DMS79 (cell line): Measurements from ENCODE around the gene CPT1A.

Experiments
- DNase-seq: peaks from one replicate; lab custom pipeline; 2025; lab: John Stamatoyannopoulos, UW

The CPT1A gene

DNA sequence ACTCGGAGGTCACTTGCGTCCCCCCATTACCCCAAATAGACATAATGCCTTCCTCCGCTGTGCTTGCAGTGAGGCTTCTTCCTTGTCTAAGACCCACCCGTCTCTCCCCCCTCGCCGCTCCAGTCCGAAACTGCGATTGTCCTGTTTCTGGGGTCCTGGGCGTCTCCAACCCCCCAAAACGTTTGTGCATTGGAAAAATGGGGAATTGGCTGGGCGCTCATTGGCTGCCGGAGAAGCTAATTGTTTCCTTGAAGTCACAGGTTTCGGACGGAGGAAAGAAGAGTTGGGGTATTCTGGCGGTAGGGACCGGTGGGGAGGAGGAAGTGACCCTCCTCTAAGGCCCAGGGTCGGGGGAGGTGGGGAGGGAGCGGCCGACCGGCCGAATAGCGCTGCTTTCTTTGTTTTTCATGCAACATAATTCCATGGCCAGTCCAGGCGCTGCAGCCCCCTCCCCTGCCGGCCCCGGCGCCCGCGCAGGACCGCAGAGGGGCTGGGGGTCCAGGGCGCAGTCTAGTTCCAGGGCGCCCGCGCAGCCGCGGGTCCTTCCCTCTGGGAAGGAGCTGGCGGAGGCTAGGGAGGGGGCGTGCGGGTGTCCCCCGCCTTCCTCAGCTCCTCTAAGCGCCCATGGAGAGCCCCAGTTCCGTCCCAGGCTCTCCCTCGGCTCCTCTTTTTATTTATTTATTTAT lies 12.7 kb upstream of the CPT1A start:
- no peak for DNase-seq

DNA sequence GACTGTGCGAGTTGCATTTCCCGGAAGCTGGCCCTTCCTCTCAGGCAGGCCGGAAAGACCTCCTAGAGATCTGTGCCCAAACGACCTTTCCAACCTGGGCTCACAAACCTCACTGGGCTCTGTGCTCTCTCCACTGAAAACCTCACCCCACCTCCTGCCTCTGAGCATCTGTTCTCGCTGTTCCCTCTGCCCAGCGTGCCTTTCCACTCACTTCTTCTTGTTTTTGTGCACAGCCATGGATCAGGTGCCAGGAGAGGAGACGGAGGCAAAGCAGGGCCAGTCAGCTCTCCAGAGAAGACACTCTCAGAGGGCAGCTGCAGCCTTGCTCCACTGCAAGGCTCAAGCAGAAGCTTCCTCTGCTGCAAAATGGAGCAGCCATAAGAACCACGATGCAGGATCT lies 10.9 kb upstream of the CPT1A start:
- no peak for DNase-seq

DNA sequence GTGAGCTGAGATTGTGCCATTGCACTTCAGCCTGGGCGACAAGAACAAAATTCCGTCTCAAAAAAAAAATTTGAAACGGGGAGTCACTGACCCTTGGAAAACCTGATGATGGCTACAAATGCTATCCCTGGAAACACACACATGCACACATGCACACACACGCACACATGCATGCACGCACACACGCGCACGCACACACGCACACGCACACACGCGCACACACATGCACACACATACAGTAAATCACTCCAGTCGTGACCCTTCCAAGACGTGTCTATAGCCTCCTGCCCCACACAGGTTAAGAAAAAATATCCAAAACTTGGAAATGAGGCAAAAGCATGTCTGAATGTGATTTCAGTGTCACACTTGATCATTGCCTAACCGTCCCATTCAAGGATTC lies 6.7 kb upstream of the CPT1A start:
- DNase-seq = no peak

DNA sequence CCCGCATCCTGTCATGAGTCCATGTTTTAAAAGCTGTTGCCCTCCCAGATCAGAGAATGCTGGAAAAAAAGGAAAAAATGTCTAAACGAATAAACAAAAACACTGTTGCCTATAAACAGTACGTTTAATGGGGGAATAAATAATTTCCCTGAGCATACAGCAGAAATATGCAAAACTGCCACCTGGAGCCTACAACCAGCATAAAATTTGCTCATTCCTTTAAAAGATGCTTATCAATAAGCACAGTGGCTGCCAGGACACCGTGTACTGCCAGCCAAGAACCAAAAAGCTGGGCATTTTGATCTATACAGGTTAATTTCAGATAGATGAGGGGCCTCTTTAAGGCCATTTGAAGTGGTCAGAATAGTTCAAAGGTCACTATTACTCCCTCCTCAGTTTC lies 5.7 kb upstream of the CPT1A start:
- DNase-seq = no peak

DNA sequence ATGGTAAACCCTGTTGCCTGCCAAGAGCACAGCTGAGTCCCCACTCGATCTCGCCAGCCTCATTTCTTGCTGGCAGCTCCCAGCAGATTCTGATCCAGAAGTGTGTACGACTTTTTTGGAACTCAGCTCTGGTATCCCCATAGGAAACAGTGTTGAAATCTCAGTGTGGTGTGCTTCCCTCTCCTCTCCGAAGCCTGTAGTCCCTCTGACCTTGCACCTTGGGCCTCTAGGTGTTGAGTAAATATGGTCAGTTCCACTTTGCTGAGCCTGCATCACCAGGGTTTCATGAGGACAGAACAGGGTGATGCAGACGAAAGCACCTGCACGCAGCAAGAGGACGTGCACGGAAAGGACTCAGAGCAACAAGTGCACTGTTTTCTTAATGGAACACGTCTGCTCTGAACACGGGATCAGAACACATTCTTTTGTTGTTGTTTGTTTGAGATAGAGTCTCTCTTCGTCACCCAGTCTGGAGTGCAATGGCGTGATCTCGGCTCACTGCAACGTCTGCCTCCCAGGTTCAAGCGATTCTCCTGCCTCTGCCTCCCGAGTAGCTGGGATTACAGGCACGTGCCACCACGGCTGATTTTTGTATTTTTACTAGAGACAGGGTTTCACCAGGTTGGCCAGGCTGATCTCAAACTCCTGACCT lies 3.8 kb upstream of the CPT1A start:
- DNase-seq = no peak

DNA sequence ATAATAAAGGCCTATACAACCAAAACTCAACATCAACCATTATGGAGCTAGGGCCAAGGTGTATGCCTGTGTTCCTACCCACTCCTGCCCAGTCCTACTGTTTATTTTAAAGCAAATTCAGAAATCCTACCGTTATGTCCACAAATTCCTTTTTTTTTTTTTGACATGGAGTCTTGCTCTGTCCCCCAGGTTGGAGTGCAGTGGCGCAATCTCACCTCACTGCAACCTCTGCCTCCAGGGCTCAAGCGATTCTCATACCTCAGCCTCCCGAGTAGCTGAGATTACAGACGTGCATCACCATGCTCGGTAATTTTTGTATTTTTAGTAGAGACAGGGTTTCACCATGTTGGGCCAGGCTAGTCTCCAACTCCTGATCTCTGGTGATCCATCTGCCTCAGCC lies 3.1 kb upstream of the CPT1A start:
- DNase-seq = no peak

DNA sequence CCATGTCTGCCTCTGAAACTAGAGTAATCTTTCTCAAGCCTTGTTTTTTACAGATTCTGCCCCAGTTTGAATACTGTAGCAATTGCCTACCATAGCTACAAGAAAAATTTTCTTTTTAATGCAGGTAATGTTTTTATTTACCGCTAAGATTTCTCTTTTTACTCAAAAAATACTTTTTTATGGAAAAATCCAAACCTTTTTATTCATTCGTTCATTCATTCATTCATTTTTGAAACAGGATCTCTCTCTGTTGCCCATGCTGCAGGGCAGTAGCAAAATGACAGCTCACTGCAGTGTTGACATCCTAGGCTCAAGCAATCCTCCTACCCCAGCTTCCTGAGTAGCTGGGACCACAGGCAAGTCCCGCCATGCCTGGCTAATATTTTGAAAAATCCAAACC lies 2.7 kb upstream of the CPT1A start:
- DNase-seq = no peak

DNA sequence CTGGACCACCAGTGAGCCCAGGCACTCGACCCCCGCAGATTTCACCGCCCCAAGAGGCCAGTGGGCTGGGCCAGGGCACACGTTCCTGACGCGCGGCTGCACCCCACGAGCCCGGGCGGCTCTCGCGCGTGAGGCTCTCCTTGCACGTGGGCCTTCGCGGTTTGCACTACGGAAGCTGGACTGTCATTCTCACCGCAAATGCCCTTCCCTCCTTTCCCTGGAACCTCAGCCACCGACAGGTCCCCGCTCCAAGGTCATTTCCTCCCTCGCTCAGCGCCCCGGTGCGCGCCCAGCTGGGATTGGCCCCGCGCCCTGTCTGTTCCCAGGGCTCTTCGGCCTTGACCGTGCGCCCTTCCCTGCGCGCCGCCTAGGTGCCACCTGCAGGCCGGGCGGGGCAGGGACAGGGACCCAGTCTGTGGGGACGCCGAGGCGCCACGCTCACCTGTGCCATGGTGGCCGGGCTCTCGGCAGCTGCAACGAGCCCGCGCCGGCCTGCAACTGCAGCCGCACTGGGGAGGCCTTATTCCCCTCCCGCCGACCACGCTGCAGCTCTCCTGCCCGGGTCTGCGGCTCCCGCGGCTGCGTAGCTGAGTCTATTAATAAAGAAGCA lies 2.1 kb upstream of the CPT1A start:
- DNase-seq = peak; percentile 88

DNA sequence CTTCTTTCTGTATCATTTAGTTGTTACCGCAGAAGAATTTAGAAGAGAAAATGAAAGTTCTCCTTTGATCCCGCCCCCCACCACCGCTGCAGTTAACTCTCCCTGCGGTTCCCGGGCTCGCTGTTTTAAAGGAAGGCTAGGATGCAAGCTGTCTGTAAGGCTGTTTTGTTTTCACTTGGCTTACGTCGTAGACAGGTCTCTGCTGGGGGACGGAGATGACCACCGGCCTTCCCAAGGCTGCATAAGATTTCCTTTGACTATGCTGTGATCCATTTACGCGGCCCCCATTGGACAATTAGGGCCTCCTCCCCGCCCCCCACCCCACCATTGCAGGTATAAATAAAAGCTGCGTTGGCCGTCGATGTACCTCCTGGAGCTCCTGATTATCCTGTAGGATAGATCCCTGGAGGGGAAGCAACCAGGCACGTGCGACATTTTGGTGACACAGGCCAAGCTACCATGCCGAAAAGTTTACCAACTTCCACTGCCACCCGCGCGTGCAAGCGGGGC lies 1.4 kb upstream of the CPT1A start:
- DNase-seq = peak; percentile 57

DNA sequence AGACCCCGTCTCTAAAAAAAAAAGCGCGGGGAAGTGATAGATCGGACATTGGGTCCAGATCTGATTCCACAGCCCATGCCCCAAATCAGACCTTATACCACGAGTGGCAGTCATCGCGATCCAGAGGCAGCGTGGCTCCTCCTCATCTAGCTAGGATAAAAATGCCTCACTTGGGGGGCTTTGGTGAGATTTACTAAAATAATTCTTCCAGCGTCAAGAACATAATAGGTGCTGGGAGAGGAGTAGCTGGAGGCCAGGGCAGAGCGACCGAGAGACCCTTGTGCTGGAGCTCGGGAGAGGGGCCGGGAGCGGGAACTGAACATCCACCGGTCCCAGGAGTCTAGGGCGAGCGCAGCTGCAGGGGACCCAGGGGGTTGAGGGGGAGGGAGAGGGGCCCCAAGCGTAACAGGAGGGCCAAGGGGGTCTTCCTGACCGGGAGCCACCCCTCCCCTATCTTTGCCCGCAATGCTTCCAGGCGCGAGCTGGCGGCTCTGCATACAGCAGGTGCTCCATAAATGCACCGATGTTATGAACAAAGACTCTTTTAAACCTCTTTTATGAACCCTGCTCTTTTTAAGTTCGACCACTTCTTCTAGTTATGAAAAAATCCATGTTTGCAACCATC lies 823 bp upstream of the CPT1A start:
- no peak for DNase-seq

DNA sequence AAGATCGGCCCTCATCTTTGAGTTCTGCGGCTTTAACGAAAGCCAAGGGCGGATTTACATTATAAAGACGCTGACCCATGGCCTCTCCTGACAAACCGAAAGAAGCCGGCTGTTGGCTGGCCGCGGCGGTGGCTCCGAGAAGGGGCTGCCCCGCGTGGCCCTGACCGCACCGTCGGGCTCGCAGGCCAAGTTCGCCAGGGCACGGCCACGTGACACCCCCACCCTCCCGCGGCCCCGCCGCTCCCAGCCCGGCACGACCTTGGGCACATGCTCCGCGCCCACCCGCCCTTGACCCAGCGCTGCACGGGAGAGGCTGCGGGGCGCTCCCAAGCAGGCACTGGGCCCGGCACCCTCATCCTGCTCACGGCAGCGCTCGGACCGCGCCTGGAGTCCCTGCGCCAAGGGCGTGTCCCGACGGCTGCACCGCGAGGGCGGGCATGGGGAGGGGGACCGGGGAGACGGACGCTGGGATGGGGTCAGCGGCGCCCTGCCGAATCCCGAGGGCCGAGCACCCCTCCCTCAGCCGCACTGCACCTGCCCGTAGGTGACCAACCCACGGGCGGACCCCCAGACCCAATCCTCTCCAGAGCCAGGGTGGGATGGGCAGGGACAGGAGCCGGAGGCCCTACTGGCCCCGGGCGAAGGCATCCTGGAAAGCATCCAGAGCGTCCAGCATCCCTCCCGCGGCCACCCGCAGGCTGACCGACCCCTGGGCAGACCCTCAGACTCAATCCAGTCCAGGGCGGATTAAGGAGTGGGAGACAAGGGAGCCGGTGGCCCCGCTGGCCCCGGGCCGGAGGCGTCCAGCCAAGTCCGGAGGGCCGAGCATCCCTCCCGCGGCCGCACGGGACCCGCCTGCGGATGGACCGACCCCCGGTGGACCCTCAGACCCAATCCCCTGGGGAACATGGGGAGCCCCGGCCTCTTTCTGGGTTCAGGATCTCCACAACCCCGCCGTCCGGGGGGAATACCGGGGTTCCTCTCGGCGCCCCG lies 759 bp downstream of the CPT1A start:
- DNase-seq = no peak

DNA sequence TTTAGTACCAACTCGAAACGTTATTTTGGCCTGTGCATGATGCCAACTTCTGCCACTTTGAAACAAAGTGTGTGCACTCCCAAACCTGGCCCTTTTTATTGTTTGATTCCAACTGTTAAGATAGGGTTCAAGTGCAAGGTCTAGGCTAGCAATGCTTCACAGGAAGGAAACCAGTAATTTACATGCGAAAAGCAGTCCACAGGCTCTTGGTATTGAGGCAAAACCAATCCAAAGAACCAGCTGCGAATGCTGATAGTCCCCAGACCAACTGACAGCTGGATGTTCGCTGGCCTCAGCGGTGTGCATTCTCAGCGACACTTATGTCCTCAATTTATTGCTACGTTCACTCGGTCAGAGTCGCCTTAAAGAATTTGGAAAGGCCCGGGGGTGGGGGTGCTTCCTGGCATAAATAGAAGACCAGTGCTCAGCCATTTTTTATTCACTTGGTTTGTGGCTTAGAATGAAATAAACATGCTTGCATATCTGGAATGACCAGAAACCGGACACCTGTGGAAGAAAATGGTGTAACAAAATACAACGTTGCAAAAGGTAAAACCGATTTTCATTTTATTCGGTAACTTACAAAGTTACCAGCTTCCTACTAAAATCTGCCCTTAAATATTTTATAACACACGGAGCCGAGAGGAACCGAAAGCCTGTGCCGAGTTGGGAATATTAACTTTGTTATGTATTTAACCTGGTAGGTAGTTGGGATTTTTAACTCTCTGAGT lies 1.6 kb downstream of the CPT1A start:
- peak; percentile 24 for DNase-seq

DNA sequence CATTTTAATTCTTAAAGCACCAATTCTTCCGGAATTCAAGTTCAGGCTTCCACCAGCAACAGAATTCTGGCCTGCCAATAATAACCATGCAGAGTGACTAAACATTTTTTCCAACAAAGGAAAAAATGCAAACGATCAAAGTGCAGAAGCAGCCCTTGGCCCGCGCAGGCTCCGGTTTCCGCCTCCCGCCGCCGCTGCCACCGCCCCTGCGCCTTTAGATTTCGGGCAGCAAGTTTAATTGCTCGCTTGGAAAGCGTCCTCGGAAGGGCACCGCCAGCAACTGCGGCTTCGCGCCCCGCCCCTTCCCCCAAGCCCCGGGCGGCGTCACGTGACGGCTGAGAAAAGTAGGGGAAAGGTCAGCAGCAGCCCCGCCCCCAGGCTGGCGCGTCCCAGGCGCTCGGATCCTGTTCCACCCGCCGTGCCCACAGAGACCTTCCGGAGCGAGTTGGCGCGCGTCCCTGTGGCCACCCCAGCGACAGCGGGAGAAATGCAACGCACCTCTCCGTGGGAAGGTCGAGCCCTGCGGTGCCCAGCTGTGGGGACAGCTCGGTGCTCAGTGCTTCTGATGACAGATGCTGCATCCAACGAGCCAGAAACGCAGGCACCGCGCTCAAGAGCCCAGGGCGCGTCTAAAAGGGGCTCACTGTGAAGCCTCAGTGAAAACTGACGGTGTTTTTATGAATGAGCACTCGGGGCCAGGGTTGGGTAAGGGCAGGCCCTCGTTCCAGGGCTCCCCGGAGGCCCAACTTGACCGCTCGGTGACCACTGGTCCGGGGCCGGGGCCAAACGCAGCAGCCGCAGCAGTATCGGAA lies 2.5 kb downstream of the CPT1A start:
- DNase-seq = peak; percentile 82

DNA sequence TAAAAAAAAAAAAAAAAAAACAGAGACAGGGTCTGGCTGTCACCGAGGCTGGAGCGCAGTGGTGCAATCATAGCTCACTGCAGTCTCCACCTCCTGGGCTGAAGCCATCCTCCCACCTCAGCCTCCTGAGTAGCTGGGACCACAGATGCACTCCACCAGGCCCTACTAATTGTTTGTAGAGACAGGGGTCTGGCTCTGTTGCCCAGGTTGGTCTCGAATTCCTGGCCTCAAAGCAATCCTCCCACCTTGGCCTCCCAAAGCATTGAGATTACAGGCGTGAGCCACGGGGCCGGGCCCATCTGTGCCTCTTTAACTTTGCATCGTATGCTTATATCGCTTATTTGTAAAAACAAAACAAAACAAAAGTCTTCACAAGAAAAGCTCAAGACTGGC lies 3.1 kb downstream of the CPT1A start:
- no peak for DNase-seq

DNA sequence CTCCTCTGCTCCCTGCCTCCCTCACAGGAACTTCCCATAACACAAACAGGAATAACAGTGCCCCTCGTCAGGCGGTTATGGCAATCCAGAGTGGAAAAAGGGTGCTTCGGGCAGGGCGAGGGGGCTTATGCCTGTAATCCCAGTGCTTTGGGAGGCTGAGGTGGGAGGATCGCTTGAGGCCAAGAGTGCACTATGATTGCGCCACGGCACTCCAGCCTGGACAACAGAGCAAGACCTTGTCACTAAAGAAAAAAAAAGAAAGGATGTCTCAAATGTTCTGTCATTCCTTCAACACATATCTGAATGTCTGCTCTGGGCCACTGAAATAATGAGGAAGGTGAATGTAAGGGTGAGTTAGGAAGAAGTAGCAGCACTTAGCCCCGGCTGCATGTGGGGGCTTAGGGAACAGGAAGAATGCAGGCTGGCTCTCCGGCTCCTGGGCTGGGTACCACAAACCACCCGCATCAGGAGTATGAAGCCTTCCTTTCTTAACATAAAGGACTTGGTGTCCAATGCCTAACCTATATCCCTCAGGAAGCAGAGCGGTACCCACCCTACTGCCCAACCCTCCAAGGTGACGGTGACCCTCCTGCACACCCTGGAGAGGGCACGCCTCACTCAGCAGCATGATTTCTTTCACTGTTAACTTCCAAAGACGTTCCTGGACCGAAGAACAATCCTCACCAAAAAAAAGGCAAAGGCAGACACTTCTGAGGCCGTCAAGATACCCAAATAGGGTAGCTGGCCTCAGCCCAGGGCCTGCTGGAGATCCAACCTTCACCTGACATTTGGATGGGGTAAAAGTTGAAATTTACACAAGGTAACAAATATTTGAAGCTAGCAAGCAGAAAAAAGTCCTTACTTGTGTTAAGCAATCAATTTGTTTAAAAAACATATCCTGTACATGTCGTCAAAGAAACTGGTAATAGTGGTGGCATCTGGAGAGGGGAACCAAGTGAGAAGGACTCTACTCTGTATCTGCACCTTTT lies 3.8 kb downstream of the CPT1A start:
- no peak for DNase-seq

DNA sequence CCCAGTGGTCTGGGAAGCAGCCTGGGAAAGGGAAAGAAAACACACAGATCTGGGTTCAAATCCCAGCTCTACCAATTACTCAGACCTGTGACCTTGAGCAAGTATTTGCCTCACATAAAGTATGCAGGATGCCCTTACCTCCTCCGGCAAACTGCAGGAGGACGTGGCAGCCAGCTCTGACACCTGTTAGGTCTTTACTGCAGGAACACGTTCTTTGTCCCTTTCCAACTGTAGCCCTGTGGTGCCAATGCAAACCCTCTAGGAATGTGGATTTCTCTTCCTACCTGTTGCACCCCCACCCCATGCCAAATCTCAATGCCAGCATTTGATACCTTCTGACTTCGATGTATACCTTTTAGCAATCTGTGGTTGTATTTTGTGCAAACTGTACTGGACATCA lies 6.0 kb downstream of the CPT1A start:
- no peak for DNase-seq

DNA sequence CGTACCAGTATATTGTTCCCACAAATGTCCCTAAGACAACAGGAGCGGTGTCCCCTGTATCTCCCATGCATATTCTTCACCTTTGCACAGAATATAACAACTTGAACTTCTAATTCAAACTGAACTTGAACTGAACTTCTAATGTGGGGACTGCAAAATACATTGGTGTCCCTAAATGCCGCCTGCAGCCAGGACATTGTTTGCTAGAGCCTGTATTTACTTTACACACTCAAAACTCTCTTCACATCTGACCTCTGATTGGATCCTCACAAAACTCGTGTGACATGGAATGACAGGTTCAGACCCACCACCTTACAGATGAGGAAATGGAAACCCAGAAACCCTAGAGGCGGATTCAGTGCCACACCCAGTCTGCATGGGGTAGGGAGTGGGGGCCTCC lies 6.4 kb downstream of the CPT1A start:
- no peak for DNase-seq

DNA sequence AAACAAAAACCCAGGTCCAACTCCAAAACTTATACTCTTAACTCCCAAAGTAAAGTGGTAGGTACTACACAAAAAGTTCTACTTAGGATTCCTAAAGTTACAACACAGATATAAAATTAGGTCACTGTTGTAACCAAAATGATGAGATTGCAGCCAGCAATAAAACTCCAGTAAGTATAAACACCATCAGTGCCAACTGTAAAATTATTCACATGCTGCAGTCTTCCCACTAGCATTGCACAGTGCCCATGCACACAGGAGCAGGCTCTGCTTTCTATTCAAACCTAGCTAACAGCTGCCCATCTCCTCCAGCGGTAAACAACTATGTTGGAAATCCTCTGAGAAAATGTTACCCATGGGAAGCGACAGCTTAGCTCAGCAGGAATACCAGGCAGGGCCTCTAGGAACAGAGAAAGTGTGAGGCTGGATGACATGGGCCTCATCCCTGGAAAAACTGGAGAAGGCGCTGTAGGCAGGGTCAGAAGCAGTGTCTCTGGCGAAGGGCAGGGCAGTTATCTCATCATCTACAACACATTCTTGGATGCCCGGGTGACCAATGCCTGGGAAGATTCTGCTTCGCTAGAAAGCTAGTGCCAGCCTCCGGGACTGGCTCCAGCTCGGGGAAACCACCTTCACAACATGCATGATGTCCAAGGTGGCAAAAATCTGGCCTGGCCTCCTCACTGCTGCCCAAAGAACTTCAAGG lies 9.1 kb downstream of the CPT1A start:
- no peak for DNase-seq
